ENCODE data around the gene DLL3.

DLL3 gene

DNA sequence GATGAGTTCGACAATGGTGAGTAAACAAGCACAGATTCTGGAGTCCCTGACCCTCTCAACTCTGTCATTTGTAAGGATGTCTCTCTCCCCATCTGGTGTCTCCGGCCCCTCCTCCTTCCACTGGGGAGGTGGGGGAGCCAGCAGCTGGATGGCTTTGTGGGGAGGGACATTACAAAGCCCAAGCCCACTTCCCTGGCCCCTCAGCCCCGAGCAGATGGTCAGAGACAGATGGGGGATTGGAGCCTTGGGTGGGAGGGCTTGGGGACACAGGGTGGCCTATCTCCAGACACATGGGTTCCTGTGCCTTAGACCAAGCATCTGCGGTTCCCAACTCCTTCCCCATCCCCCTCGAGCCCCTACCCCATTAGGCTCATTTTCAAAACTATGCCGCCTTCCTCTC is 15.6 kb upstream of the DLL3 start:
- ChIA-PET CTCF (no interaction called here), POLR2A (interaction anchor here (0.7 kb wide), 1 partner anchor 35 kb away, joined by 3 read pairs; no protein-coding TSS in a partner anchor)
- TF ChIP-seq, protein P1, sequence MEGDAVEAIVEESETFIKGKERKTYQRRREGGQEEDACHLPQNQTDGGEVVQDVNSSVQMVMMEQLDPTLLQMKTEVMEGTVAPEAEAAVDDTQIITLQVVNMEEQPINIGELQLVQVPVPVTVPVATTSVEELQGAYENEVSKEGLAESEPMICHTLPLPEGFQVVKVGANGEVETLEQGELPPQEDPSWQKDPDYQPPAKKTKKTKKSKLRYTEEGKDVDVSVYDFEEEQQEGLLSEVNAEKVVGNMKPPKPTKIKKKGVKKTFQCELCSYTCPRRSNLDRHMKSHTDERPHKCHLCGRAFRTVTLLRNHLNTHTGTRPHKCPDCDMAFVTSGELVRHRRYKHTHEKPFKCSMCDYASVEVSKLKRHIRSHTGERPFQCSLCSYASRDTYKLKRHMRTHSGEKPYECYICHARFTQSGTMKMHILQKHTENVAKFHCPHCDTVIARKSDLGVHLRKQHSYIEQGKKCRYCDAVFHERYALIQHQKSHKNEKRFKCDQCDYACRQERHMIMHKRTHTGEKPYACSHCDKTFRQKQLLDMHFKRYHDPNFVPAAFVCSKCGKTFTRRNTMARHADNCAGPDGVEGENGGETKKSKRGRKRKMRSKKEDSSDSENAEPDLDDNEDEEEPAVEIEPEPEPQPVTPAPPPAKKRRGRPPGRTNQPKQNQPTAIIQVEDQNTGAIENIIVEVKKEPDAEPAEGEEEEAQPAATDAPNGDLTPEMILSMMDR (IDR thresholded peaks at IDR 0.05; ENCODE audit: control extremely low read depth, extremely low read depth, low read depth, missing control alignments) = no peak

DNA sequence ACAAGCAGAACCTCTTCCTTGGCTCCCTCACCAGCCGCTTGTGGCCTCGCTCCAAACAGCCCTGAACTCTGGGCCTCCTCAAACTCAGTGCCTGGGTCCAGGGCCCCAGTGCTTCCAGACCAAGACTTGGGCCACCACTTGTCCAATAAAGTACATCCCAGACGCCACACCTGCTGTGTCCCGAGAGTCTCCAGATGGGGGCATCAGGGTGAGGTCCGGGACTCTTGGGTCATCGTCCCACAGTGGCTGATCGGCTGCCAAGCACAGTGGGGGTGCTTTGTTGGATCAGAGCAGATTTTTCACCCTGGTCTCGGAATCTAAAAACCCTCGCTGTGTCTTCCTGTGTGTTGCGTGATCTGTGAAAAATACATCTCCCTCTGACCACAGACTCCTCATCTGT is 9.0 kb upstream of the DLL3 start:
- CTCF ChIA-PET = interaction anchor here (1.3 kb wide), 2 partner anchors 8 to 13 kb away, joined by 4 to 9 read pairs; partner anchors contain the start of gene DLL3
- POLR2A ChIA-PET = no interaction called here
- DNase-seq (ENCODE audit: extremely low spot score) = no peak
- TF ChIP-seq, protein P1 (IDR thresholded peaks at IDR 0.05; ENCODE audit: control extremely low read depth, extremely low read depth, low read depth, missing control alignments) = no peak

More for the DNA sequence above, 15.6 kb upstream of the DLL3 start:
- no peak for DNase-seq (ENCODE audit: extremely low spot score)

DNA sequence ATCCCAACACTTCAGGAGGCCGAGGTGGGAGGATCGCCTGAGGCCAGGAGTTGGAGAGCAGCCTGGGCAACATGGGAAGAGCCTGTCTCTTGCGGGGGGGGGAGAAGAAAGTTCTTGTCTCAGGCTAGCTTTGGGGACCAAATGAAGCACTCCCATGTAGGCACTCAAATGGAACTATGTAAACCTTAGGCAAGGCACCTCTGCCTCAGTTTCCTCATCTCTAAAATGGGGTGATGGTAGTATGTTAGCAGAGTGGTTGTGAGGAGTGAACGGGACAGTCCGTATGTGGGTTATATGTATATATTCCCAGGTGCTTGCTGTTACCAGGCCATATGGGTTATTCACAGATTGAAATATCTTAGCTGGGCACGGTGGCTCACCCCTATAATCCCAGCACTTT is 6.5 kb upstream of the DLL3 start:
- DNase-seq (ENCODE audit: extremely low spot score) = no peak
- ChIA-PET CTCF (interaction anchor here (0.8 to 1.2 kb wide), 2 partner anchors 11 to 40 kb away, joined by 3 to 5 read pairs; partner anchors contain the start of gene EID2B), POLR2A (no interaction called here)
- TF ChIP-seq, protein P1 (IDR thresholded peaks at IDR 0.05; ENCODE audit: control extremely low read depth, extremely low read depth, low read depth, missing control alignments) = no peak

DNA sequence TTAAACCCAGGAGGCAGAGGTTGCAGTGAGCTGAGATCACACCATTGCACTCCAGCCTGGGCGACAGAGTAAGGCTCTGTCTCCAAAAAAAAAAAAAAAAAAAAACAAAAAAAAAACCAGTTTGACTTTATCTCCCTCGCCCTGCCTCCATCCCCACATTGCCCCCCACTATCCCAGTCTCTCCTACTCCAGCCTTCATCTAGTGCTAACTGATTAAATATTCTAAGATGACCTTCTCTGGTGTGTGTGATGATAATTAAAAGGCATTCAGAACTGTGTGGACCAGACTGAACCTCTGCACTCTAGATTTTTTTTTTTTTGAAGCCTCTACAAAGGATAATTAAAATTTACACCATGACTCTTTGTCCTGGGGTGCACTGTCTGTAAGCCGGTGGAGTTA is 6.0 kb upstream of the DLL3 start:
- ChIA-PET CTCF (interaction anchor here (0.8 kb wide), 1 partner anchor 39 kb away, joined by 3 read pairs; the partner anchor contains the start of gene EID2B), POLR2A (no interaction called here)
- TF ChIP-seq, protein P1 (IDR thresholded peaks at IDR 0.05; ENCODE audit: control extremely low read depth, extremely low read depth, low read depth, missing control alignments) = no peak
- no peak for DNase-seq (ENCODE audit: extremely low spot score)

DNA sequence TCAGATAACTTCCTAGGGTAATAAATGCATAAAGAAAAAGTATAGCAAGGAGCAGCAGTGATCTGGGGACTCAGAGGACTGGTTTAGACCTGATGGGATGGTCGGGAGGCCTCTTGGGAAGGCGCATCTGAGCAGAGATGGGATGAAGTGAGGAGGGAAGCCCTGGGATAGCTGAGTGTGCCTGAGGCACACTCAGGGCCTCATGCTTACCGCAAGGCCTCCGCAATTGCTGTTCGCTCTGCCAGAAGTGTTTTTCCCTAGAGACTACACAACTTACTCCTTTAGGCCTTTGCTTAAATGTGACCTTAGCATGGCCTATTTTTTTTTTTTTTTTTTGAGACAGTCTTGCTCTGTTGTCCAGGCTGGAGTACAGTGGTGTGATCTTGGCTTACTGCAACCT is 4.1 kb upstream of the DLL3 start:
- TF ChIP-seq, protein P1 (IDR thresholded peaks at IDR 0.05; ENCODE audit: control extremely low read depth, extremely low read depth, low read depth, missing control alignments) = no peak
- ChIA-PET POLR2A (no interaction called here), CTCF (interaction anchor here (1.2 to 1.5 kb wide), 3 partner anchors 8 to 38 kb away, joined by 3 to 6 read pairs (median 6); no protein-coding TSS in a partner anchor)
- no peak for DNase-seq (ENCODE audit: extremely low spot score)

DNA sequence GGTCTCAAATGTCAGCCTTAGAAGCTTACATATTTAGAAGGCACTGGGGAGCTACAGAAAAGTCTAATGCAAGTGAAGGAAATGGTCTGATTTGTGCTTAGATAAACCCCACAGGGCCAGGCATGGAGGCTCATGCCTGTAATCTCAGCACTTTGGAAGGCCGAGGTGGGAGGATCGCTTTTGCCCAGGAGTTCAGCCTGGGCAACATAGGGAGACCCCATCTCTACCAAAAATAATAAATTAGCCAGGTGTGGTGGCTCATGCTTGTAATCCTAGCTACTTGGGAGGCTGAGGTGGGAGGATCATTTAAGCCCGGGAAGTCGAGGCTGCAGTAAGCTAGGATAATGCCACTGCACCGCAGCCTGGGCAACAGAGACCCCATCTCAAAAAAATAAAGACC is 2.7 kb upstream of the DLL3 start:
- ChIA-PET POLR2A (no interaction called here), CTCF (interaction anchor here (0.8 to 1.4 kb wide), 2 partner anchors 22 to 33 kb away, joined by 3 read pairs; no protein-coding TSS in a partner anchor)
- TF ChIP-seq, protein P1 (IDR thresholded peaks at IDR 0.05; ENCODE audit: control extremely low read depth, extremely low read depth, low read depth, missing control alignments) = no peak
- no peak for DNase-seq (ENCODE audit: extremely low spot score)

Measured in GM10248 (cell line).